Measurements from ENCODE around the gene TMEM8B.

DNA sequence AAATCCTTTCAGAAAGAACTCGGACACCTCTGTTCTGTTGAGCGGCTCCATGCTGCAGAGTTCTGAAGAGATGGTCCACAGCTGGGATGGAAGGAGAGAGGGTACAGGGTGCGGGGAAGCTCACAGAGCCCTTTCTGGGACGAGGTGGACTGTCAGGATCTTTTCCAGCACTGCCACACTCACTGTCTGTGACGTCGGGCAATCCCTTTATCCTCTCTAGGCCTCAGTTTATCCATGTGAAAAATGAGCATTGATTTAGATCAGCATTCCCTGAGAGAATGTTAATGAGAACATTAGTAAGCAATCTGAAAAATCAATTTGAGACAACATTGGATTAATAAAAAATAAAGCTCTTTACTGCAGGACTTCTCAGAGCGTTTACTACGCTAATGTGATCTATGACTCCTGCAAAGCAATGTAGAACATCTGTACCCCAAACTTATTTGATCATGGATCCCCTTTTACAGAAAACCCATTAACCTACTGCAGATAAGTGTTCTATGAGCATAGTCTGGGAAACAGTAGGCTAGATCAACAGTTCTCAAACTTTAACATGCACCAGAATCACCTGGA lies 41.4 kb downstream of the TMEM8B start, which contains the start of gene OR13J1:
- TF ChIP-seq CTCF (IDR thresholded peaks at IDR 0.05 in 2 of 3, conservative IDR thresholded peaks at IDR 0.05 in 1 of 3; ENCODE audit: insufficient read depth in 2 of 3, low read depth in 1 of 3, low read length in 3 of 3) (no peak), FOS (IDR thresholded peaks at IDR 0.05; ENCODE audit: extremely low read depth, insufficient read length) (no peak), GATAD2B (IDR thresholded peaks at IDR 0.05; ENCODE audit: borderline replicate concordance) (no peak), ZBTB8A (IDR thresholded peaks at IDR 0.05; ENCODE audit: partially characterized antibody) (no peak), KAT7 (CRISPR knock-in tag; IDR thresholded peaks at IDR 0.05; ENCODE audit: borderline replicate concordance) (no peak), ZNF444 (CRISPR knock-in tag; IDR thresholded peaks at IDR 0.05) (no peak), ETV6 (IDR thresholded peaks at IDR 0.05; ENCODE audit: borderline replicate concordance in 1 of 2, low read depth in 2 of 2, low read length in 1 of 2) (no peak), ETV6 (CRISPR knock-in tag; IDR thresholded peaks at IDR 0.05; ENCODE audit: borderline replicate concordance) (no peak), SIN3A (IDR thresholded peaks at IDR 0.05; ENCODE audit: borderline replicate concordance in 2 of 2, control insufficient read depth in 1 of 2, low read depth in 2 of 2, low read length in 2 of 2) (no peak), GMEB1 (CRISPR knock-in tag; IDR thresholded peaks at IDR 0.05) (no peak), RAD21 (CRISPR knock-in tag; conservative IDR thresholded peaks at IDR 0.05 in 1 of 2, IDR thresholded peaks at IDR 0.05 in 1 of 2) (no peak), ZNF707 (CRISPR knock-in tag; conservative IDR thresholded peaks at IDR 0.05) (no peak)
- TF ChIP-seq, protein P1, sequence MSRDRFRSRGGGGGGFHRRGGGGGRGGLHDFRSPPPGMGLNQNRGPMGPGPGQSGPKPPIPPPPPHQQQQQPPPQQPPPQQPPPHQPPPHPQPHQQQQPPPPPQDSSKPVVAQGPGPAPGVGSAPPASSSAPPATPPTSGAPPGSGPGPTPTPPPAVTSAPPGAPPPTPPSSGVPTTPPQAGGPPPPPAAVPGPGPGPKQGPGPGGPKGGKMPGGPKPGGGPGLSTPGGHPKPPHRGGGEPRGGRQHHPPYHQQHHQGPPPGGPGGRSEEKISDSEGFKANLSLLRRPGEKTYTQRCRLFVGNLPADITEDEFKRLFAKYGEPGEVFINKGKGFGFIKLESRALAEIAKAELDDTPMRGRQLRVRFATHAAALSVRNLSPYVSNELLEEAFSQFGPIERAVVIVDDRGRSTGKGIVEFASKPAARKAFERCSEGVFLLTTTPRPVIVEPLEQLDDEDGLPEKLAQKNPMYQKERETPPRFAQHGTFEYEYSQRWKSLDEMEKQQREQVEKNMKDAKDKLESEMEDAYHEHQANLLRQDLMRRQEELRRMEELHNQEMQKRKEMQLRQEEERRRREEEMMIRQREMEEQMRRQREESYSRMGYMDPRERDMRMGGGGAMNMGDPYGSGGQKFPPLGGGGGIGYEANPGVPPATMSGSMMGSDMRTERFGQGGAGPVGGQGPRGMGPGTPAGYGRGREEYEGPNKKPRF (IDR thresholded peaks at IDR 0.05; ENCODE audit: low read depth, low read length) = no peak
- TF ChIP-seq, protein P2, sequence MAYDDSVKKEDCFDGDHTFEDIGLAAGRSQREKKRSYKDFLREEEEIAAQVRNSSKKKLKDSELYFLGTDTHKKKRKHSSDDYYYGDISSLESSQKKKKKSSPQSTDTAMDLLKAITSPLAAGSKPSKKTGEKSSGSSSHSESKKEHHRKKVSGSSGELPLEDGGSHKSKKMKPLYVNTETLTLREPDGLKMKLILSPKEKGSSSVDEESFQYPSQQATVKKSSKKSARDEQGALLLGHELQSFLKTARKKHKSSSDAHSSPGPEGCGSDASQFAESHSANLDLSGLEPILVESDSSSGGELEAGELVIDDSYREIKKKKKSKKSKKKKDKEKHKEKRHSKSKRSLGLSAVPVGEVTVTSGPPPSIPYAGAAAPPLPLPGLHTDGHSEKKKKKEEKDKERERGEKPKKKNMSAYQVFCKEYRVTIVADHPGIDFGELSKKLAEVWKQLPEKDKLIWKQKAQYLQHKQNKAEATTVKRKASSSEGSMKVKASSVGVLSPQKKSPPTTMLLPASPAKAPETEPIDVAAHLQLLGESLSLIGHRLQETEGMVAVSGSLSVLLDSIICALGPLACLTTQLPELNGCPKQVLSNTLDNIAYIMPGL (CRISPR knock-in tag; IDR thresholded peaks at IDR 0.05) = no peak
